ENCODE measurements around the gene TMEM120B.
"Not testable (repeated sequence)": the region's sequence is repeated elsewhere in the genome, so short reads cannot be mapped to it uniquely, and the experiment has no call there.

DNA sequence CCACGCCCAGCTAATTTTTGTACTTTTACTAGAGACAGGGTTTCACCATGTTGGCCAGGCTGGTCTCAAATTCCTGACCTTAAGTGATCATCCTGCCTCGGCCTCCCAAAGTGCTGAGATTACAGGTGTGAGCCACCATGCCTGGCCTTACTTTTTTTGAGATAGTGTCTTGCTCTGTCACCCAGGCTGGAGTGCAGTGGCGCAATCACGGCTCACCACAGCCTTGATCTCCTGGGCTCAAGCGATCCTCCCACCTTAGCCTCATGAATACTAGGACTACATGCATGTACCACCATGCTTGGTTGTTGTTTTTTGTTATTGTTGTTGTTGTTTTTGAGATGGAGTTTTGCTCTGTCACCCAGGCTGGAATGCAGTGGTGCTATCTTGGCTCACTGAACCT lies 33.0 kb downstream of the TMEM120B start:
- TF ChIP-seq, protein P1, sequence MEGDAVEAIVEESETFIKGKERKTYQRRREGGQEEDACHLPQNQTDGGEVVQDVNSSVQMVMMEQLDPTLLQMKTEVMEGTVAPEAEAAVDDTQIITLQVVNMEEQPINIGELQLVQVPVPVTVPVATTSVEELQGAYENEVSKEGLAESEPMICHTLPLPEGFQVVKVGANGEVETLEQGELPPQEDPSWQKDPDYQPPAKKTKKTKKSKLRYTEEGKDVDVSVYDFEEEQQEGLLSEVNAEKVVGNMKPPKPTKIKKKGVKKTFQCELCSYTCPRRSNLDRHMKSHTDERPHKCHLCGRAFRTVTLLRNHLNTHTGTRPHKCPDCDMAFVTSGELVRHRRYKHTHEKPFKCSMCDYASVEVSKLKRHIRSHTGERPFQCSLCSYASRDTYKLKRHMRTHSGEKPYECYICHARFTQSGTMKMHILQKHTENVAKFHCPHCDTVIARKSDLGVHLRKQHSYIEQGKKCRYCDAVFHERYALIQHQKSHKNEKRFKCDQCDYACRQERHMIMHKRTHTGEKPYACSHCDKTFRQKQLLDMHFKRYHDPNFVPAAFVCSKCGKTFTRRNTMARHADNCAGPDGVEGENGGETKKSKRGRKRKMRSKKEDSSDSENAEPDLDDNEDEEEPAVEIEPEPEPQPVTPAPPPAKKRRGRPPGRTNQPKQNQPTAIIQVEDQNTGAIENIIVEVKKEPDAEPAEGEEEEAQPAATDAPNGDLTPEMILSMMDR (IDR thresholded peaks at IDR 0.05; ENCODE audit: low read length), result not testable (repeated sequence)
- not testable (repeated sequence) for TF ChIP-seq EZH2 (IDR thresholded peaks at IDR 0.05; ENCODE audit: borderline replicate concordance, low read length)

Measured in OCI-LY1 (cell line).